GM06990 (cell line): ENCODE data around the gene CDH4.

Experiments used
- DNase-seq: peaks from one replicate; pipeline ENCODE4 v3.0.0-alpha.2; 2011; ENCODE audit not compliant: insufficient read length; ENCODE audit errors: extremely low read depth
- H3K27me3 ChIP-seq: replicated peaks from 2 replicates; pipeline ENCODE4 v1.6.0; 2011; ENCODE audit warnings: low read length; ENCODE audit not compliant: control insufficient read depth, insufficient read depth
- H3K36me3 ChIP-seq: 2 replicates; pipeline ENCODE4 v1.5.1; 2011; ENCODE audit warnings: low read length; ENCODE audit not compliant: control insufficient read depth, insufficient read depth
- H3K4me3 ChIP-seq: replicated peaks from 2 replicates; pipeline ENCODE4 v1.5.1; 2011; ENCODE audit warnings: low read depth, mild to moderate bottlenecking, control low read depth, low read length
- CTCF ChIP-seq: IDR thresholded peaks from 2 replicates; pipeline ENCODE4 v1.5.1; 2011; ENCODE audit warnings: low read length, control low read depth, mild to moderate bottlenecking, inconsistent platforms; ENCODE audit not compliant: insufficient read depth, poor library complexity, severe bottlenecking

Gene CDH4

GRCh38 chr20:61671559-61671958 is 419.5 kb downstream of the CDH4 start:
- TF ChIP-seq CTCF = no peak
- Histone ChIP-seq H3K4me3 (no peak overlapping the region), H3K36me3 (no peaks in the 10 kb centered on the region), H3K27me3 (no peaks in the 10 kb centered on the region)
- no peak for DNase-seq

GRCh38 chr20:61673152-61673847 is 421.2 kb downstream of the CDH4 start:
- Histone ChIP-seq H3K4me3 (no peak overlapping the region), H3K27me3 (no peaks in the 10 kb centered on the region), H3K36me3 (no peaks in the 10 kb centered on the region)
- no peak for DNase-seq
- TF ChIP-seq CTCF = no peak

- no peak overlapping the region for H3K4me3 ChIP-seq
- H3K36me3 ChIP-seq = no peaks in the 10 kb centered on the region
- TF ChIP-seq CTCF = no peak
- no peaks in the 10 kb centered on the region for H3K27me3 ChIP-seq
- DNase-seq = no peak
Observed at GRCh38 chr20:61674121-61674520, 422.1 kb downstream of the CDH4 start.

- DNase-seq = no peak
- TF ChIP-seq CTCF = no peak
- no peaks in the 10 kb centered on the region for H3K27me3 ChIP-seq
- no peaks in the 10 kb centered on the region for H3K36me3 ChIP-seq
- H3K4me3 ChIP-seq = no peak overlapping the region
Observed at GRCh38 chr20:61674688-61675087, 422.6 kb downstream of the CDH4 start.

DNA sequence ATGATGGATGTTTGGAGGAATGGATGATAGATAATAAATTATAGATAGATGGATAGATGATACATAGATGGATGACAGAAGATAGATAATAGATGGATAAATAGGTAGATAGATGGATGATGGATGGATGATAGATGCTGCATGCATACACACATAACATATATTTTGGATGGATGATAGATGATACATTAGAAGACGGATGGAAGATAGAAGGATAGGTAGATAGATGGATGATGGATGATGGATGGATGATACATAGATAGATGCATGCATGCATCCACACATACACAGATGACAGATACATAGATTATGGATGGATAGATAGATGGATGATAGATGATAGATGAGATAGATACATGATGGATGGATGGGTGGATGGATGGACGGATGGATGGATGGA is 425.9 kb downstream of the CDH4 start:
- no peak for TF ChIP-seq CTCF
- DNase-seq = no peak
- H3K27me3 ChIP-seq = no peaks in the 10 kb centered on the region
- H3K36me3 ChIP-seq = no peaks in the 10 kb centered on the region
- no peak overlapping the region for H3K4me3 ChIP-seq

- Histone ChIP-seq H3K36me3 (no peaks in the 10 kb centered on the region), H3K27me3 (no peaks in the 10 kb centered on the region), H3K4me3 (no peak overlapping the region)
- TF ChIP-seq CTCF = no peak
- DNase-seq = no peak
Observed at GRCh38 chr20:61678437-61678836, 426.4 kb downstream of the CDH4 start.
